Progenitor cell of endocrine pancreas (in vitro differentiated cells): ENCODE measurements around the gene FCAMR. TPM values are rescaled to one million over a fixed set of nuclear protein-coding genes. Genes with fewer than 3 reads are reported as not detected.

Experiments
- DNase-seq: peaks from one replicate; pipeline ENCODE4 v3.0.0; 2021; ENCODE audit warnings: low spot score; ENCODE audit not compliant: unreplicated experiment
- H3K27ac Mint-ChIP-seq: 2 replicates; pipeline ENCODE4 v1.8.0; 2021; ENCODE audit warnings: mild to moderate bottlenecking, moderate library complexity, mixed read lengths
- H3K27me3 Mint-ChIP-seq: 2 replicates; pipeline ENCODE4 v1.8.0; 2021; ENCODE audit warnings: mixed read lengths
- H3K36me3 Mint-ChIP-seq: 2 replicates; pipeline ENCODE4 v1.8.0; 2022; ENCODE audit warnings: mixed read lengths; ENCODE audit not compliant: insufficient read depth
- H3K4me1 Mint-ChIP-seq: 2 replicates; pipeline ENCODE4 v1.8.0; 2021; ENCODE audit warnings: low read depth, mixed read lengths
- H3K4me3 Mint-ChIP-seq: 2 replicates; pipeline ENCODE4 v1.8.0; 2021; ENCODE audit warnings: low read depth, mild to moderate bottlenecking, moderate library complexity, mixed read lengths
- H3K9me3 Mint-ChIP-seq: 2 replicates; pipeline ENCODE4 v1.8.0; 2021; ENCODE audit warnings: low read depth, mixed read lengths
- CTCF ChIP-seq: fragments of 200-600 bp; sonication (generic); IDR thresholded peaks from one replicate; pipeline ENCODE4 v1.5.0; 2021; ENCODE audit warnings: antibody characterized with exemption, mild to moderate bottlenecking; ENCODE audit not compliant: unreplicated experiment
- total RNA-seq: library from RNA; stranded (reverse); gene quantifications from 2 replicates; pipeline ENCODE4 v1.2.1, GENCODE V29; 2021

Gene FCAMR
- total RNA-seq, 1 donor from 2014 or later, result not detected

GRCh38 chr1:206947255-206947654 lies 23.0 kb downstream of the FCAMR start:
- peaks cover 5% of the 10 kb centered on the region for H3K9me3 Mint-ChIP-seq
- H3K27me3 Mint-ChIP-seq, result peaks cover 22% of the 10 kb centered on the region
- H3K4me3 Mint-ChIP-seq, result no peak overlapping the region
- H3K36me3 Mint-ChIP-seq, result no peaks in the 10 kb centered on the region
- no peak overlapping the region for H3K27ac Mint-ChIP-seq
- TF ChIP-seq CTCF, result no peak
- H3K4me1 Mint-ChIP-seq, result peaks cover 19% of the 10 kb centered on the region
- DNase-seq, result no peak

- Mint-ChIP-seq H3K9me3 (peaks cover 5% of the 10 kb centered on the region), H3K36me3 (no peaks in the 10 kb centered on the region), H3K4me1 (peaks cover 19% of the 10 kb centered on the region), H3K27me3 (peaks cover 22% of the 10 kb centered on the region), H3K4me3 (no peak within 1 kb of the TSS), H3K27ac (no peak within 1 kb of the TSS)
- no peak for TF ChIP-seq CTCF
- no peak for DNase-seq
Observed at GRCh38 chr1:206946261-206946660, 24.0 kb downstream of the FCAMR start, which contains the start of gene PIGR. Gene PIGR (minus strand): TSS chr1:206946466. CDS start chr1:206940531, 5,935 bp downstream.

GRCh38 chr1:206945779-206946178 lies 24.5 kb downstream of the FCAMR start:
- no peak for TF ChIP-seq CTCF
- peaks cover 5% of the 10 kb centered on the region for H3K9me3 Mint-ChIP-seq
- DNase-seq, result no peak
- H3K4me3 Mint-ChIP-seq, result no peak overlapping the region
- H3K4me1 Mint-ChIP-seq, result peaks cover 17% of the 10 kb centered on the region
- H3K27me3 Mint-ChIP-seq, result peaks cover 22% of the 10 kb centered on the region
- H3K36me3 Mint-ChIP-seq, result no peaks in the 10 kb centered on the region
- H3K27ac Mint-ChIP-seq, result no peak overlapping the region

GRCh38 chr1:206944703-206945102 lies 25.6 kb downstream of the FCAMR start:
- Mint-ChIP-seq H3K4me3 (no peak overlapping the region), H3K27ac (no peak overlapping the region), H3K4me1 (peaks cover 16% of the 10 kb centered on the region), H3K36me3 (no peaks in the 10 kb centered on the region), H3K27me3 (peaks cover 22% of the 10 kb centered on the region), H3K9me3 (no peaks in the 10 kb centered on the region)
- no peak for DNase-seq
- no peak for TF ChIP-seq CTCF

- DNase-seq, result no peak
- peaks cover 20% of the 10 kb centered on the region for H3K27me3 Mint-ChIP-seq
- H3K4me3 Mint-ChIP-seq, result no peak overlapping the region
- H3K27ac Mint-ChIP-seq, result no peak overlapping the region
- H3K4me1 Mint-ChIP-seq, result peaks cover 20% of the 10 kb centered on the region
- H3K36me3 Mint-ChIP-seq, result no peaks in the 10 kb centered on the region
- TF ChIP-seq CTCF, result no peak
- no peaks in the 10 kb centered on the region for H3K9me3 Mint-ChIP-seq
Observed at GRCh38 chr1:206941766-206942418, 28.4 kb downstream of the FCAMR start.
